Tibial artery (tissue), 4 donors: ENCODE results near the gene AGXT.

Experiments
- DNase-seq, 2 donors: peaks; one replicate each; pipeline ENCODE4 v3.0.0-alpha.2; 2019
- H3K27ac ChIP-seq, 2 donors: fragments of 200-600 bp; sonication (generic) in 1 of 2; 1 replicate in 1 of 2; 2 replicates in 1 of 2; pipeline ENCODE4 v1.5.1; 2018 to 2019; ENCODE audit warnings: mild to moderate bottlenecking in 1 of 2
- H3K27me3 ChIP-seq, 2 donors: fragments of 200-600 bp; sonication (generic) in 1 of 2; one replicate each; pipeline versions ENCODE4 v1.5.1 to v1.6.0; 2016 to 2019
- H3K36me3 ChIP-seq, 3 donors: fragments of 200-600 bp; sonication (generic) in 2 of 3; one replicate each; pipeline ENCODE4 v1.5.1; 2016 to 2019; ENCODE audit warnings: mild to moderate bottlenecking in 2 of 3
- H3K4me1 ChIP-seq, 4 donors: fragments of 200-600 bp; sonication (generic) in 2 of 4; 1 replicate in 3 of 4; 2 replicates in 1 of 4; pipeline ENCODE4 v1.5.1; 2016 to 2019
- H3K4me3 ChIP-seq, 2 donors: fragments of 200-600 bp; sonication (generic) in 1 of 2; 1 replicate in 1 of 2; 2 replicates in 1 of 2; pipeline ENCODE4 v1.5.1; 2018 to 2019; ENCODE audit warnings: mild to moderate bottlenecking in 2 of 2
- H3K9me3 ChIP-seq, 3 donors: fragments of 200-600 bp; sonication (generic) in 1 of 3; one replicate each; pipeline ENCODE4 v1.5.1; 2016 to 2019
- CTCF ChIP-seq, 2 experiments: fragments of 200-600 bp in 1 of 2; fragments of 450-650 bp in 1 of 2; IDR thresholded peaks; one replicate each; pipeline ENCODE4 v1.5.1; 2017 to 2019; ENCODE audit warnings: antibody characterized with exemption in 2 of 2, mild to moderate bottlenecking in 1 of 2, moderate library complexity in 1 of 2
- intact Hi-C: fragments of 100-400 bp; cut with DNase I; formaldehyde crosslinking; loops from one replicate; pipeline ENCODE4 v1.15.0; 2023; ENCODE audit warnings: low total_unique reads

Gene AGXT

GRCh38 chr2:240865391-240865790 is 3.2 kb upstream of the AGXT start:
- peaks cover 0 to 20% of the 10 kb centered on the region in 2 donors for H3K27me3 ChIP-seq
- no peaks in the 10 kb centered on the region for H3K9me3 ChIP-seq
- no peaks in the 10 kb centered on the region for H3K4me1 ChIP-seq
- no peak overlapping the region for H3K27ac ChIP-seq
- intact Hi-C loops = no loop called here
- no peak overlapping the region for H3K4me3 ChIP-seq
- TF ChIP-seq CTCF (IDR thresholded peaks at IDR 0.05) = no peak
- H3K36me3 ChIP-seq = no peaks in the 10 kb centered on the region
- DNase-seq = no peak

- no peaks in the 10 kb centered on the region for H3K9me3 ChIP-seq
- H3K4me3 ChIP-seq = no peak overlapping the region
- H3K36me3 ChIP-seq = no peaks in the 10 kb centered on the region
- no peak for TF ChIP-seq CTCF (IDR thresholded peaks at IDR 0.05)
- H3K27ac ChIP-seq = no peak overlapping the region
- no peak for DNase-seq
- H3K4me1 ChIP-seq = no peaks in the 10 kb centered on the region
- H3K27me3 ChIP-seq = peaks cover 0 to 48% of the 10 kb centered on the region in 2 donors
- intact Hi-C loops = no loop called here
These were observed 708 bp downstream of the AGXT start for GRCh38 chr2:240869109-240869955.

DNA sequence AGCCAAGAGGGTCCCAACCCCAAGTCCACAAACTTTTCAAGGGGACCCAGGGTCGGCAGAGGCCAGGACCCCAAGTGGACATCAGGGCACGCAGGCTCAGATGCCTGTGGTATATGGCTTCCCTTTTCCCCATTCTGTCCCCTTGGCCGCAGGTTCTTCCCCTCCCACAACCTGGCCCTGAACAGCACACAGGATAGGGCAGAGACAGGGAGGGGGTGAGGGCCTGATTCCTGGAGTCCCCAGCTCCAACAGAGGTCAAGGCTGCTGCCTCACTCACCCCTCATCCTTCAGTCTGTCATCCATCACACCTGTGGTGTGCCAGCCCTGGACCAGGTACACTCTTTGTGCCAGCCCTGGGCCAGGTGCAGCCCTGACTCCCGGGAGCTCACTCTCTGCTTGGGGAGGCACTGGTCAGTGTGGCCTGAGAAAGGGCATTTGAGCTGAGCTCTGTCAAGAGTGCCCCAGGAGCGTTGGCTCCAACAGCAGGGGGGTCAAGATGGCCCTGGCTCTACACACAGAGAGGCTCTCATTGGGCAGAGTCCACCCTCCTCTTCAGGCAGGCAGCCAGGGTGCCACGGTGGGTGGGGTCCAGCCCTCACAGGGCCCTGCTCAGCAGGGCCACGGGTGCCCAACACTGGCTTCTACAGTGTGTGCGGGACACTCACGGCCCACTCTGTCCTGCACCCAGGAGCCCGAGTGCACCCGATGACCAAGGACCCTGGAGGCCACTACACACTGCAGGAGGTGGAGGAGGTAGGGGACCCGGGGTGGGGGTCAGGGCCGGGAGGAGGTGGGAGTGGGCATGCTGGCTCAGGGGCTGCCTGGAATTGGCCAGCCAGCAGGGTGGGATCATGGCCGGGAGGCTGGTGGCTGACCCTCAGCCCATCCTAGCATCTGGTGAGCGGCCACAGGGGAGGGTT is 1.6 kb downstream of the AGXT start:
- intact Hi-C loops = no loop called here
- DNase-seq = peak in 1 of 2 donors; percentile 48
- no peaks in the 10 kb centered on the region for H3K4me1 ChIP-seq
- H3K27ac ChIP-seq = no peak overlapping the region
- no peak overlapping the region for H3K4me3 ChIP-seq
- H3K27me3 ChIP-seq = peaks cover 0 to 55% of the 10 kb centered on the region in 2 donors
- no peaks in the 10 kb centered on the region for H3K36me3 ChIP-seq
- no peak for TF ChIP-seq CTCF (IDR thresholded peaks at IDR 0.05)
- no peaks in the 10 kb centered on the region for H3K9me3 ChIP-seq

GRCh38 chr2:240871071-240871958 is 2.7 kb downstream of the AGXT start:
- Histone ChIP-seq H3K4me1 (no peaks in the 10 kb centered on the region), H3K9me3 (no peaks in the 10 kb centered on the region), H3K36me3 (no peaks in the 10 kb centered on the region), H3K27ac (no peak overlapping the region), H3K4me3 (no peak overlapping the region), H3K27me3 (peaks cover 0 to 56% of the 10 kb centered on the region in 2 donors)
- no peak for DNase-seq
- intact Hi-C loops = no loop called here
- no peak for TF ChIP-seq CTCF (IDR thresholded peaks at IDR 0.05)
